Retinal pigment epithelial cell (primary cell): Measurements from ENCODE around the gene RANGAP1.

Experiments
- DNase-seq: peaks from one replicate; pipeline ENCODE4 v3.0.0-alpha.2; 2010; ENCODE audit warnings: low read depth
- H3K4me3 ChIP-seq: 2 replicates; pipeline ENCODE4 v1.5.1; 2011; ENCODE audit warnings: mild to moderate bottlenecking, low read length, control low read depth, moderate library complexity
- CTCF ChIP-seq: conservative IDR thresholded peaks from 2 replicates; pipeline ENCODE4 v1.5.1; 2011; ENCODE audit warnings: low read depth, low read length, control low read depth, inconsistent platforms

RANGAP1 gene, protein sequence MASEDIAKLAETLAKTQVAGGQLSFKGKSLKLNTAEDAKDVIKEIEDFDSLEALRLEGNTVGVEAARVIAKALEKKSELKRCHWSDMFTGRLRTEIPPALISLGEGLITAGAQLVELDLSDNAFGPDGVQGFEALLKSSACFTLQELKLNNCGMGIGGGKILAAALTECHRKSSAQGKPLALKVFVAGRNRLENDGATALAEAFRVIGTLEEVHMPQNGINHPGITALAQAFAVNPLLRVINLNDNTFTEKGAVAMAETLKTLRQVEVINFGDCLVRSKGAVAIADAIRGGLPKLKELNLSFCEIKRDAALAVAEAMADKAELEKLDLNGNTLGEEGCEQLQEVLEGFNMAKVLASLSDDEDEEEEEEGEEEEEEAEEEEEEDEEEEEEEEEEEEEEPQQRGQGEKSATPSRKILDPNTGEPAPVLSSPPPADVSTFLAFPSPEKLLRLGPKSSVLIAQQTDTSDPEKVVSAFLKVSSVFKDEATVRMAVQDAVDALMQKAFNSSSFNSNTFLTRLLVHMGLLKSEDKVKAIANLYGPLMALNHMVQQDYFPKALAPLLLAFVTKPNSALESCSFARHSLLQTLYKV

DNA sequence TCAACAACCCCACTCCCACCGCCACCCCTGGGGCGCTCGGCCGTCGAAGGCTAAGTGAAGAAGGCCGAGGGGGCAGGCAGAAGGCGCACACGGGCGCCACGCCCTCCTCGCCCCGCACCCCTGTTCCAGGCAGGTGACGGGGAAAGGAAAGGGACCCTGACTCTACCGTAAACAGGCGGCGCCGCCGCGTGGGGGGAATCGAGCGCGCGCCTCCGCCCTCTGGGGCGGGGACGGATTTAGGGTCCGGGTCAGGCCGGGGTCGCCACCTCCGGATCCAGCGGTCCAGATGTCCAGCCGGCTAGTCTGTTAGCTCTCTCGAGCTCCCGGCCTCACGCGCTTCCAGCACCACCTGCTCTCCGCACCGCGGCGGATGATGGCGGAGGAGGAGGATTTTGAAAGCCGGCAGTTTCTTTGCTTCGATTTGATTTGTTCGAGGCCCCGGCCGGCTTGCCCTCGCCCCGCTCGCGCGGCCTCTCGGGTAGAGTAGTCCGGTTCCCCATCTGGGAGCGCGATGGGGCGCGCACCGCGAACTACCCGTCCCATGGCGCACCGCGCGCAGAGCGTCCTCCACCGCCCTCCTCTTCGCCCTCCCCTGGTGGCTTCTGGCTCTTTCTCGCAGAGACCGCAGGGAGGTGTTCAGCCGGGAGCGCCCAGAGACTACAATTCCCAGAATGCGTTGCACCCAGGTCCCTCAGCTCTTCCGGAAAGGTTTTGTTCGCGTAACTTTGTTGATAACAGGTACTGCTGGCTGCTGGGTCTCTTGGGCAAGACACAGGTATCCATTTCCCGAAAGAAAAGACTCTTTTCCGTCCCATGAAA lies at the start of gene RANGAP1:
Gene RANGAP1, minus strand, starts transcription at position 368 of the 819 bp plus-strand sequence. CDS start 5,143 bp downstream, outside the sequence.
- peak; percentile 21 for TF ChIP-seq CTCF
- DNase-seq: peak; percentile 96
- H3K4me3 ChIP-seq: peak within 1 kb of the TSS; percentile 82

DNA sequence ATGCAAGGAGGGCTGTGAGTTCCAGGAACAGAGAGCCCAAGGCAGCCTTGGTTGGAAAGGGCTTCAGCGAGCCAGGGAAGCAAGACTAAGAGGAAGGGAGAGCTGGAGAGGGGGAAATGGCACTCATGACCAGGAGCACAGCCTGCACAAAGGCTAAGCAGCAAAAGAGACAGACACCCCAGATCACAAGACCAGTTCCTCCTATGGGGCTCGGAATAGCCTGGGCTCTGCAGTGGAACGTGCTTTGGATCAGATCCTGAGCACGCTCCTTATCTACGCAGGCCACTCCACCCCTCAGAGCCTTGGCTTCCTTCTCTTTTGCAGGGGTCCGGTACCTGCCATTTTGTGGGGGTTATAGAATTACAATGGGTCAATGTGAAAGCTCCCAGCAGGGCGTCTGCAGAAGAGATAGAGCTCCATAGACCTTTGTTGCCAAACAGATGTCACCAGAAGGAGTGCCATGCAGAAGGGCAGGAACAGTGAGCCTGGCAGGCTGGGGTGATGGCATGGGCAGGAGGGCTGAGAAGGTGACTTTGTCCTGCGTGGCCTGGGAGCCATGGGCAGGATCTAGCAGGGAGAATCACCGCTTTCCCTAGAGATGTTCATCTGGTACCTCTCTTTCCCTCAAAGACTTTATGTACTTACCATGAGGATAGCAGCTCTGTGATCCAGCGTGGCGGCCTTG lies 49.1 kb upstream of the RANGAP1 start:
- no peak for TF ChIP-seq CTCF
- no peak for DNase-seq
- H3K4me3 ChIP-seq: no peak overlapping the region

DNA sequence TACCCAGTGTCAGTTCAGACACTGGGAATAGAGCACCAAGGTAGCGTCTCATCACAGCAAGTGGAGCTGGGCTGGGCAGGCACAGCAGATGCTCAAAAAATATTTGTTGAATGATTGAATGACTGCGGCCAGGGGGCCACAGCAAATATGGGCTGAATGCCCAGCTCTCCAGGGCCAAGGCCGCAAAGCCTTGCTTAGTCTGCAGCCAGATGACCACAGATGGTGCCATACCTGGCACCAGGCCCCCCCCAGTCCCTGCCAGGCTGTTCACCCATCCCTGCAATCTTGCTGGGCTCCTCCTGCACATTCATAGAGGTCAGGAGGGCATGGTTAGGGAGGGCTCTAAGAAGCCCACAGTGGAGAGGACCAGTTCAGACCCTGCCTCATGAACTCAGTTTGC lies 48.2 kb upstream of the RANGAP1 start:
- no peak overlapping the region for H3K4me3 ChIP-seq
- DNase-seq: no peak
- TF ChIP-seq CTCF: no peak

GRCh38 chr22:41333806-41334205 lies 47.8 kb upstream of the RANGAP1 start:
- TF ChIP-seq CTCF: no peak
- no peak for DNase-seq
- no peak overlapping the region for H3K4me3 ChIP-seq

DNA sequence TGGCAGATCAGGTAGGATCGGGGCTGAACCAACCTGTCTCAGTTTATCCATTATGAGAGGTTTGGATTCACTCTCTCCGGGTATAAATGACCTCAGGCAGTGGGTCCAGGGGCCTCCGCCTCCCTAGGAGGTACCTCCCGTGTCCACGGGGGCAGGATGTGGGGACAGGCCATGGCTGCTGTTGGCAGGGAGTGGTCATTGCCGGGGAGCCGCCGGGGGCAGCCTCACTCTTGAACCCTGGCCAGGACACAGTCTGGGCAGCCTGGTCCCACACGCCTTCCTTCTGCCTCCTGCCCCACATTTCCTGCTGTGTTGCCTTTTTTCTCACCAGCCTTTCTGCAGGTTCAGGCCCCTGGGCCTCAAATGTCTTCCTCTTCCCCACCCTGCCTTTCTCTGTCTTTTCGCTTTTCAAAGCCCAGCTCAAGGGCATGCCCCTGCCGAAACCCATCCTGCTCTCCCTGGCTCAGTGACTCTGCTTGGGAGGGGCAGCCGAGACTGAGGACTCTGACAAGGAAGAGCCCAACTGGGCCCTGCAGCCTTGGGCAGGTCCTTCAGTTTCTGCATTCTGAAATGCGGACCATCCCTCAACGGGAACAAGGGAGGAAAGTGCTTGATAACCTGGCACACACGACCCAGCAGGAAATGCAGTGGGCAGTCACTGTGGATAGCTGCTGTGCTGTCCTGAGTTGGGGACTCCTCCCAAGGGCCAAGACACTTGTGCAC lies 46.4 kb upstream of the RANGAP1 start:
- no peak for DNase-seq
- no peak overlapping the region for H3K4me3 ChIP-seq
- TF ChIP-seq CTCF: no peak

DNA sequence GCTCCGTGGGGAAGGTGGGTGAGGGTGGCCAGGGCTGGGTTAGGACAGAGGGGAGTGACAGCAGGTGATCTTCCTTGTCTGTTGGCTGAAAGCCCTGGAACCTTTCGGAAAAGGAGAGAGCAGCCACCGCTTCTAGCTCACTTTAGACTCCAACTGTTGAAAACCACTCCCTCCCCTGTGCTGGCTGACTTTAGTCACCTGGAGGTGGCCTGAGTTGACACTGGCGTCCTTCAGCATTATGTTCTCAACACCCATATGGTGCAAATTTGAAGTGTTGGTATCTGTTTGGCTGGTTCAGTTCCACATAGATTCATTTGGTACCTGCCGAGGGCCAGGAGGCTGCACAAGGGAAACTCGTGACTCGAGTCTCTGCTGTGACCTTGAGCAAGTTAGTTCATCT lies 44.2 kb upstream of the RANGAP1 start:
- TF ChIP-seq CTCF: no peak
- DNase-seq: no peak
- H3K4me3 ChIP-seq: no peak overlapping the region
